Measurements from ENCODE around the gene NUS1.

DNA sequence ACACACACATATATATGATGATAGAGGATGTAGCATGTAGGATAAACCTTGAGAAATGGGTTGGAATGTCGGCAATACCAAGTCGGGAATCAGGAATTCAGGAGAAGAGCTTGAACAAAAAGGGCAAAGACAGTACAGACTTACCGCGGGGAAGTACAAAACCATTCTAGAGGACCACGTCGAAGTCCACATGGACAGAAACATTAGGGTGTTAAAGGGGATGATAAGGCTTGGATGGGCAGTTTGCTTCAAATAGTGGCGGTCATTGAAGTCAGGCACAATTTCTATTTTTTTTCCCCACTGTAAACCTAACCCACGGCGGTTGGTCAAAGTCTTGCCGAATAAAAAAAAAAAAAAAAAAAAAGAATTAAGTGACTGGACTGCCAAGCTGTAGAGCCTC lies 766 bp upstream of the NUS1 start:
- TF ChIP-seq POLR2AphosphoS5 (IDR thresholded peaks at IDR 0.05; ENCODE audit: low read depth) (no peak), EZH2 (IDR thresholded peaks at IDR 0.05; ENCODE audit: low read depth, unreplicated experiment) (no peak), JUNB (IDR thresholded peaks at IDR 0.05; ENCODE audit: unreplicated experiment) (no peak), ETS1 (IDR thresholded peaks at IDR 0.05) (no peak)
- TF ChIP-seq, protein P1, sequence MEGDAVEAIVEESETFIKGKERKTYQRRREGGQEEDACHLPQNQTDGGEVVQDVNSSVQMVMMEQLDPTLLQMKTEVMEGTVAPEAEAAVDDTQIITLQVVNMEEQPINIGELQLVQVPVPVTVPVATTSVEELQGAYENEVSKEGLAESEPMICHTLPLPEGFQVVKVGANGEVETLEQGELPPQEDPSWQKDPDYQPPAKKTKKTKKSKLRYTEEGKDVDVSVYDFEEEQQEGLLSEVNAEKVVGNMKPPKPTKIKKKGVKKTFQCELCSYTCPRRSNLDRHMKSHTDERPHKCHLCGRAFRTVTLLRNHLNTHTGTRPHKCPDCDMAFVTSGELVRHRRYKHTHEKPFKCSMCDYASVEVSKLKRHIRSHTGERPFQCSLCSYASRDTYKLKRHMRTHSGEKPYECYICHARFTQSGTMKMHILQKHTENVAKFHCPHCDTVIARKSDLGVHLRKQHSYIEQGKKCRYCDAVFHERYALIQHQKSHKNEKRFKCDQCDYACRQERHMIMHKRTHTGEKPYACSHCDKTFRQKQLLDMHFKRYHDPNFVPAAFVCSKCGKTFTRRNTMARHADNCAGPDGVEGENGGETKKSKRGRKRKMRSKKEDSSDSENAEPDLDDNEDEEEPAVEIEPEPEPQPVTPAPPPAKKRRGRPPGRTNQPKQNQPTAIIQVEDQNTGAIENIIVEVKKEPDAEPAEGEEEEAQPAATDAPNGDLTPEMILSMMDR (conservative IDR thresholded peaks at IDR 0.05; ENCODE audit: low read depth in 2 of 2): no peak
